HG02943 (cell line): Measurements from ENCODE around the gene CD36.
"Not testable (repeated sequence)": the region's sequence is repeated elsewhere in the genome, so short reads cannot be mapped to it uniquely, and the experiment has no call there.

Source experiments
- ATAC-seq: cut with Tn5 transposase; IDR thresholded peaks from one replicate; pipeline ENCODE4 v1.9.1; 2021; ENCODE audit warnings: mild to moderate bottlenecking, low read depth, moderate library complexity; ENCODE audit not compliant: unreplicated experiment

Gene CD36

DNA sequence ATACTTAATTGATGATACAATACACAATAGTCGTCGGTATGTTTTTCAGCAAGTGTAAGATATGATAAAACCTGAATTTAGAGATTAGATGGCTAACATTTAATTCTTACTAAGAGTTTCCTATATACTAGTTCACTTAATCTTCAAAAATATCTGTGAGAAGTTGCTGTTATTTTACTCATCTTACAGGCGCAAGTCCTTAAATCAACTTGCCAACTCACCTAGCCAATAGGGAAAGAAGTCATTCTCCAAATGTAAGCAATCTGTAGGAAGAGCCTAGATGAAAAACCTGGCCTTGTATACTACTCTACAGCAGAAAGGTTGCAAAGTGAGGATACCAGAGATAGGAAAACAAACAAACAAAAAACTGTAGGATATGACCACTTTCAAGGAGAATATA is 10.6 kb downstream of the CD36 start:
- no peak for ATAC-seq

GRCh38 chr7:80650030-80650429 is 11.6 kb downstream of the CD36 start:
- no peak for ATAC-seq

GRCh38 chr7:80651471-80651870 is 13.0 kb downstream of the CD36 start:
- no peak for ATAC-seq

GRCh38 chr7:80653244-80653643 is 14.8 kb downstream of the CD36 start:
- ATAC-seq: no peak

DNA sequence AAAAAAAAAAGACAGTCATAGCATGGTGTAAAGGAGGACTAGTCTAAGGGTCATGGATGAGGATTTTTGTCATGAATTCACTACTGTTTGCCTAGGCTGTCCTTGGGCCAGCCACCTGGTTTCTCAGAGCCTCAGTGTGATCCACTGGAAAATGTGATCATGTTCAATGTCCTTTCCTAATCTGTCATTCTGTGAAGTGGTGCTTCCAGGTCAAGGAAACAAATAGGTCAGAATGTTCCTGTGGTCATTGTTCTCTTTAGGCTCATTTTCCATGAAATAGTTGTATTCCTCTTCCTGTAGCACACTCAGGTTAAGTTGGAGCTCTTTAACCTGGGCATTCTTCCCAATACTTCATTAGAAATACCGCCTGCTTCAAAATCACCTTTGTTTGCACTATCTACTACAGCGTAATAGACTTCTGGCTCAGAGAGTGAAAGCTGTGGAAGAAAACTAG is 16.5 kb downstream of the CD36 start:
- ATAC-seq: no peak

- ATAC-seq: no peak
Observed at GRCh38 chr7:80656029-80656428, 17.6 kb downstream of the CD36 start.

- no peak for ATAC-seq
Observed at GRCh38 chr7:80659120-80660055, 20.9 kb downstream of the CD36 start.

- ATAC-seq: no peak
Observed at GRCh38 chr7:80660939-80661338, 22.5 kb downstream of the CD36 start.

DNA sequence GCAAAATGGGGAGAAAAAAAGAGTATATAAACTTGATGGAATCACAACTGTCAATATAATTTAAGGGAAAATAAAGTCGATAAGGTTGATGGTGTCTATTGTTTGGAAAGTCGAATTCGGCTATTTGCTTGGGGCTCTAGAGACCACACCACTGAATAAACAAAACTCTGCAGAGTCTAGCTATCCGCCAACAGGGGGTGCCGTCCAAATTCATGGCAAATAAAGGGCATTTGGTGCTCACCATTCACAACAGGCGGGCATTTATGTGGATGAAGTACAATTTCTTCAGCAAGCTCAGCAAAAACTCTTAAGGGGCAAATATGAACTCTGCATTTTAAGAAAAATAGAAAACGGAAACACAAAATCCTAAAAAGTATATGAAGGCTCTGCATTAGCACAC is 23.3 kb downstream of the CD36 start:
- no peak for ATAC-seq

DNA sequence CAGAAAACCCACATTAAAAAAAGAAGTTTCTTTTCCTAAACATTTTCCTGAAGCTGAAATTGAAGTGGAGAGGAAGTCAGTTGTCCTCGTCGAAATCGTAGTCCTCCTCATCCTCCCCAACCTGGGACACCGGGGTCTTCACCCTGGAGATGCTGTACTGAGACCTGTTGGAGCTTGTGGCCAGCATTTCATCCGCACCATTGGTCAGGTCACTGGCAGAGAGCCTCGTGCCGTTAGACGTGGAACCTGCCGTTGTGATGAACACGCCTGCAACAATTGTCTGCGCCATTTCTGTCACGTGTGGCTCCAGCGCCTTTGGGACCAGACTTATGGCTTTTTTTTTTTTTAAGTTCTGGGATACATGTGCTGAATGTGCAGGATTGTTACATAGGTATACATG is 23.8 kb downstream of the CD36 start:
- no peak for ATAC-seq

DNA sequence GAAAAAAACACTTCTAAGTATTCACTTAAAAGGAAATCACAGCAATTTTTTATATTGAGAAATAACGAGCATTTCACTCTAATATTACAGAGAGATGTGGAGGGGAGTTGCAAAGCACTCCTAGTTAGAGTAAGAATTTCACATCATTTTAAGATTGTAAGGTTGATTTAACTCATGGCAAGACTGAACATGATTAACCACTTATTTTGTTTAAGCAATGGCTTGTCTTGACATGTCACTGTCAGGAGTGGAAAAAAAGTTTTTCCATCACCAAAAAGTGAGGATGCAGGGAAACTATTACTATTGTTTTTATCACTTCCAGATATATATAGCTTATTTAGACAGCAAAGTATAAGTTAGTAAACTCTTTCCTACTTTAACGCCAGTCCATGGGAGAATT is 27.1 kb downstream of the CD36 start:
- ATAC-seq: no peak

DNA sequence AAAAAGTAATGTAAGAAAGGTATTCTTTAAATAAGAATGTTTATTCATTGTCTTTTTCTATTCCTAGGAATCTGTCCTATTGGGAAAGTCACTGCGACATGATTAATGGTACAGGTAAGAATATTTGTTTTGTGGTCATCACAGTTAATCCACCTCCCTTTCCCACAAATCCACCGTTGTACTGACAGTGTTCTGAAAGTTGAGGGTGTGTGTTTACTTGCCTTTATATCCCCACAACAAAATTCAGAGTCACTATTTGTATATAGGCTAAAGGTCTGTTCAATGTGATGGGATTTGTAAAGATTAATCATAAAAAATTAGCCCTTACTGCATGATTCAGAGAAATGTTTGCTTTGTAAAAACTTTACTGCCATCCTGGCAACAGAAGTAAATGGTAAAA is 27.9 kb downstream of the CD36 start:
- ATAC-seq: no peak

DNA sequence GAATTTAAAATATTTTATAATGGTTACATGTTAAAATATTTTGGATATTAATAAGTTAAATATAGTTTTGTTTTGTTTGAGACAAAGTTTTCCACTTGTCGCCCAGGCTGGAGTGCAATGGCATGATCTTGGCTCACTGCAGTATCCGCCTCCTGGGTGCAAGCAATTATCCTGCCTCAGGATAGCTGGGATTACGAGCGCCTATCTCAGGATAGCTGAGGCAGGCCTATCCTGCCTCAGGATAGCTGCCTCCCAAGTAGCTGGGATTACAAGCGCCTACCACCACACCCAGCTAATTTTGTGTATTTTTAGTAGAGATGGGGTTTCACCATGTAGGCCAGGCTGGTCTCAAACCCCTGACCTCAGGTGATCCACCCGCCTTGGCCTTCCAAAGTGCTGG is 30.9 kb downstream of the CD36 start:
- ATAC-seq: not testable (repeated sequence)

DNA sequence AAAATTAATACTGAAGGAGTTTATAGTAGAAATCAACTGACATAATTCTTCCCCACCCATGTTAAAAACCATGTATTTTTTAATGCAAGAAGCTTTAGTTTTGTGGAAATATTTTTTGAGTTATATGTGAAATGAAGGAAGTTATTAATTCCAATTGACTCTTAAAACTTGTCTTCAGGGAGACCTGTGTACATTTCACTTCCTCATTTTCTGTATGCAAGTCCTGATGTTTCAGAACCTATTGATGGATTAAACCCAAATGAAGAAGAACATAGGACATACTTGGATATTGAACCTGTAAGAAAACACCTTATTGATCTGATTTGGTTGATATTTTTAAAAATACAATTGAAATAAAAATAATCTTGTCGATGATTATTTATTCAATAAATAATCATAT is 33.3 kb downstream of the CD36 start:
- no peak for ATAC-seq

DNA sequence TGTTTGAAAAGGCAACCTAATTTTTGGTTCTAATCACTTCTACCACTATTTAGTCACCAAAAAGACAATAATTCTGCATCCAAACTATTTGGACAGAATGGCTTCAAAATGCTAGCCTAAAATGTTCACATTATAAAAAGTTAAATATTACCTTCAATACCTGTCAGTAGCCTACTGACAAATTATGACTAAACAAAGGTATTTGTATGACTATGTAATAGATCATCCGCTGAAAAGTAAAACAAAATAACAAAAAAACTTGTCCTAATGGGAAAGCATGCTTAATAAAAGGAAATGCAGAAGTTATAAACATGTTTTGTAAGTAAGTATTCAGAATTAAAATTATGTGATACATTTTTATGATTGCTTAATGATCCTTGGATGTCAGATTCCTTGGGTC is 36.6 kb downstream of the CD36 start:
- no peak for ATAC-seq

DNA sequence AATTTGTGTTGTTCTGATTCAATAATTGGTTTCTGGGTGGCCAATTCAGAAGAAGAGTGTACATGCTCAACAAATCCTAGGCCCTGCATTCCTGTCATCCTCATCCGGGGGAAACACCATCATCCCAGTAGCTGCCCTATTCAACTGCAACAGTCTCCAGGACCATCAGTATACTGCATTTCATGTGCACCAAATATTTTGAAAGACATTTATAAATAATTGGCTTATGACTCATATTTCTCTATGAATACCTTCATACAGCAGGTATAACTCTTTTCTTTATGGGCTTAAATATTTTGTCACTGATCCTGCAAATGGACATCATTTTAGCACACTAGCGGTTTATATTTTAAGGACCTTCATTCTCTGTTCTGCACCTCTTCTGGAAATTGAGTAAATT is 38.0 kb downstream of the CD36 start:
- no peak for ATAC-seq

DNA sequence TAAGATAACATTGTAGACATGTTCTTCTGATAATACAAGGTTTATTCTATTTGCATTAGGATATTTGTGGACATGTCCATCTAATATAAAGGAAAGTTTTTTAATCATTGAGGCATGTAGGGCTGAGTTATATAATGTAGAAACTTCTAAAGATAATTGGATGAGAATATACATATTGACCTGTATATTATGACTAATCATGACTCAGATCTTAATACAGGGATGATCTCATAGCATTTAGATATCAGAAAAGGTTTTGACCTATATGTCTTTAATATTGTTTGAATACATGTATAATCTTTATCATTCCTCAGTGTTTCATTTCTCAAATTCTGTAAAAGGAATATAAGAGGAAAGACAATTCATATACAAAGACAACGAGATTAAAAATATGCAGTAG is 39.2 kb downstream of the CD36 start:
- ATAC-seq: no peak

DNA sequence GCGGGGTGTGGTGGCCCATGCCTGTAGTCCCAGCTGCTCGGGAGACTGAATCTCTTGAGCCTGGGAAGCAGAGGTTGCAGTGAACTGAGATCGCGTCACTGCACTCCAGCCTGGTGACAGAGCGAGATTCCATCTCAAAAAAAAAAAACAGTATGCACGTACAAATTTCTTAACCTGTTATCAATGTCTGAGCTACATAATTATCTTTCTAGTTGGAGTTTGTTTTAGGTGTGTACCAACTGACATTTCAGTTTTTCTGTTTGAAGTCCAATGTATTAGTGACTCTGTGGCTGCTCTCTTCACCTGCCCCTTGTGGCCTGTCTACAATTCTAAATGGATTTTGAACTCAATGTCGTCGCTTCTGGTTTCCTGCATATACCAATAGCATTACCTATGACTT is 40.3 kb downstream of the CD36 start:
- no peak for ATAC-seq

GRCh38 chr7:80679921-80680907 is 41.8 kb downstream of the CD36 start:
- ATAC-seq: no peak

- peak; percentile 59 for ATAC-seq
Observed at GRCh38 chr7:80681272-80681885, 42.9 kb downstream of the CD36 start.

GRCh38 chr7:80682744-80683143 is 44.3 kb downstream of the CD36 start:
- no peak for ATAC-seq
